CD4-positive, alpha-beta T cell (primary cell): ENCODE data around the gene LMAN2. TPM values are rescaled to one million over a fixed set of nuclear protein-coding genes. Genes with fewer than 3 reads are reported as not detected.

ENCODE experiments used
- ATAC-seq: fragments of 200-7000 bp; cut with Tn5 transposase; one replicate; pipeline ENCODE4 v1.10.0; 2022; ENCODE audit warnings: mild to moderate bottlenecking; ENCODE audit not compliant: poor library complexity
- CTCF ChIA-PET: fragments of 350-600 bp; sonication (Branson Sonifier 250); formaldehyde crosslinking; loops from one replicate; lab custom pipeline; 2021; ENCODE audit warnings: antibody characterized with exemption, inconsistent platforms; lab: Charles Lee
- POLR2A ChIA-PET: fragments of 350-600 bp; sonication (Branson Sonifier 250); formaldehyde crosslinking; loops from one replicate; lab custom pipeline; 2021; ENCODE audit warnings: antibody characterized with exemption, inconsistent platforms; lab: Charles Lee
- DNase-seq, 14 experiments: peaks; one replicate each; pipeline ENCODE4 v3.0.0-alpha.2; 2013 to 2020; ENCODE audit warnings: mixed read lengths in 2 of 14
- H3K27ac ChIP-seq, 2 donors: one replicate each; pipeline versions ENCODE4 v1.5.1 to v1.7.0; 2013; ENCODE audit warnings: low read length in 2 of 2, low read depth in 1 of 2, mild to moderate bottlenecking in 1 of 2
- H3K27me3 ChIP-seq, 2 experiments: 1 replicate in 1 of 2; 2 replicates in 1 of 2; pipeline versions ENCODE4 v1.6.1 to v1.7.0; 2013; ENCODE audit warnings: low read length in 2 of 2, control low read depth in 1 of 2, mild to moderate bottlenecking in 1 of 2, moderate library complexity in 1 of 2; ENCODE audit not compliant: insufficient read depth in 2 of 2, control insufficient read depth in 1 of 2
- H3K36me3 ChIP-seq: one replicate; pipeline ENCODE4 v1.6.1; 2013; ENCODE audit warnings: low read length, control low read depth; ENCODE audit not compliant: insufficient read depth
- H3K4me1 ChIP-seq: one replicate; pipeline ENCODE4 v1.6.1; 2013; ENCODE audit warnings: low read length, control low read depth; ENCODE audit not compliant: insufficient read depth
- H3K4me3 ChIP-seq: one replicate; pipeline ENCODE4 v1.5.1; 2013; ENCODE audit warnings: mild to moderate bottlenecking, low read length, moderate library complexity
- H3K9me3 ChIP-seq, 2 experiments: 1 replicate in 1 of 2; 2 replicates in 1 of 2; pipeline versions ENCODE4 v1.6.1 to v1.7.0; 2013; ENCODE audit warnings: low read length in 2 of 2, mild to moderate bottlenecking in 2 of 2, control low read depth in 1 of 2, moderate library complexity in 1 of 2; ENCODE audit not compliant: control insufficient read depth in 1 of 2, insufficient read depth in 1 of 2
- H3K27ac Mint-ChIP-seq: one replicate; pipeline ENCODE4 v1.8.0; 2020; ENCODE audit warnings: mixed read lengths
- H3K27me3 Mint-ChIP-seq: one replicate; pipeline ENCODE4 v1.8.0; 2021; ENCODE audit warnings: mixed read lengths
- H3K36me3 Mint-ChIP-seq: one replicate; pipeline ENCODE4 v1.8.0; 2021; ENCODE audit warnings: low read depth, mixed read lengths
- H3K4me1 Mint-ChIP-seq: one replicate; pipeline ENCODE4 v1.8.0; 2021; ENCODE audit warnings: low read depth, mixed read lengths
- H3K4me3 Mint-ChIP-seq: one replicate; pipeline ENCODE4 v1.8.0; 2020; ENCODE audit warnings: mild to moderate bottlenecking, mixed read lengths
- H3K9me3 Mint-ChIP-seq: one replicate; pipeline ENCODE4 v1.8.0; 2020; ENCODE audit warnings: mixed read lengths
- intact Hi-C, 2 experiments: fragments of 100-400 bp; cut with DNase I in 1 of 2; cut with micrococcal nuclease in 1 of 2; formaldehyde crosslinking; loops; one replicate each; pipeline versions ENCODE4 v1.15.1 to v1.9.0; 2023 to 2025; cut with DNase I, micrococcal nuclease
- total RNA-seq, 174 experiments: library from RNA in 2 of 174; stranded (reverse) in 2 of 174; gene quantifications; one replicate each; pipeline ENCODE4 v1.2.3 and lab custom pipeline; 2021 to 2026
- TF ChIP-seq, protein P1 (sequence below): fragments of 200-600 bp; IDR thresholded peaks from one replicate; pipeline ENCODE4 v1.8.0; 2022; ENCODE audit warnings: antibody characterized with exemption, mild to moderate bottlenecking

LMAN2 gene
- total RNA-seq, 2 experiments from 2014 or later, result 54.5 to 55.6 TPM

DNA sequence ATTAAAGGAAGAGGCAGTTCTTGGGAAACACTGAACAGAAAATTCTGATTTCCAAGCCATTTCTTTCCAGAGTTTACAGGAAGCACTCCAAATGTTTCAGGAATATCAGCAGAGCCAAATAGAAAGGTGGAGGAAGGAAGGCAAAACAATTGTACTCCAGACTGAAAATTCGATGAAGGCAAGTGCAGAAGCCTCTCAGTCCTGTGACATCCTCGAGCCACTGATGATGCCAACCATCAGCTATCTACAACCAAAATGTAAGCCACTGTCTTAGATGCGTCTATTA, 2.2 kb downstream of the LMAN2 start:
- H3K27ac ChIP-seq, result no peak overlapping the region
- peaks cover 44% of the 10 kb centered on the region for H3K4me1 ChIP-seq
- H3K27me3 ChIP-seq, result no peaks in the 10 kb centered on the region
- DNase-seq (no peak), ATAC-seq (no peak)
- H3K9me3 Mint-ChIP-seq, result no peaks in the 10 kb centered on the region
- H3K27me3 Mint-ChIP-seq, result no peaks in the 10 kb centered on the region
- peak overlapping the region; percentile 98 for H3K27ac Mint-ChIP-seq
- peaks cover 55% of the 10 kb centered on the region for H3K4me1 Mint-ChIP-seq
- peaks cover 33% of the 10 kb centered on the region for H3K36me3 ChIP-seq
- TF ChIP-seq, protein P1, sequence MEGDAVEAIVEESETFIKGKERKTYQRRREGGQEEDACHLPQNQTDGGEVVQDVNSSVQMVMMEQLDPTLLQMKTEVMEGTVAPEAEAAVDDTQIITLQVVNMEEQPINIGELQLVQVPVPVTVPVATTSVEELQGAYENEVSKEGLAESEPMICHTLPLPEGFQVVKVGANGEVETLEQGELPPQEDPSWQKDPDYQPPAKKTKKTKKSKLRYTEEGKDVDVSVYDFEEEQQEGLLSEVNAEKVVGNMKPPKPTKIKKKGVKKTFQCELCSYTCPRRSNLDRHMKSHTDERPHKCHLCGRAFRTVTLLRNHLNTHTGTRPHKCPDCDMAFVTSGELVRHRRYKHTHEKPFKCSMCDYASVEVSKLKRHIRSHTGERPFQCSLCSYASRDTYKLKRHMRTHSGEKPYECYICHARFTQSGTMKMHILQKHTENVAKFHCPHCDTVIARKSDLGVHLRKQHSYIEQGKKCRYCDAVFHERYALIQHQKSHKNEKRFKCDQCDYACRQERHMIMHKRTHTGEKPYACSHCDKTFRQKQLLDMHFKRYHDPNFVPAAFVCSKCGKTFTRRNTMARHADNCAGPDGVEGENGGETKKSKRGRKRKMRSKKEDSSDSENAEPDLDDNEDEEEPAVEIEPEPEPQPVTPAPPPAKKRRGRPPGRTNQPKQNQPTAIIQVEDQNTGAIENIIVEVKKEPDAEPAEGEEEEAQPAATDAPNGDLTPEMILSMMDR, result no peak
- no peak overlapping the region for H3K4me3 ChIP-seq
- CTCF ChIA-PET, result interaction anchor here (1.6 kb wide), 1 partner anchor 41 kb away, joined by 5 read pairs; no protein-coding TSS in a partner anchor
- H3K9me3 ChIP-seq, result no peaks in the 10 kb centered on the region
- POLR2A ChIA-PET, result interaction anchor here (0.7 kb wide), 1 partner anchor 22 kb away, joined by 3 read pairs; no protein-coding TSS in a partner anchor
- H3K36me3 Mint-ChIP-seq, result peaks cover 50% of the 10 kb centered on the region
- peak overlapping the region; percentile 95 for H3K4me3 Mint-ChIP-seq
- intact Hi-C loops, result no loop called here

DNA sequence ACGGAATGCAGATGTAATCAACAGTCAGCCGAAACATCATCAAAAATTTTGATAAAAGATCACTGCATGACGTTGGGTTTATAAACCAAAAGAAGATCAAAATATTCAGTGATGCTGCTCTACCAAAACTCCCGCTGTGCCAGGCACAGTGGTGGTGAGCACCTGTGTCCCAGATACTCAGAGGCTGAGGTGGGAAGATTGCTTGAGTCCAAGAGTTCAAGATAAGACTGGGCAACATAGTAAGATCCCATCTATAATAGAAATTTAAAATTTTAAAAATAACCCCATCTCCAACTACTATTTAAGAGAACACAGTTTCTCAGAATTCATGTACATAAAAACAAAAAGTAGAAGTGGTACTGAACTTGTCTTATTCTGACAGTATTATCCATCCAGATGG, 3.8 kb downstream of the LMAN2 start:
- H3K9me3 ChIP-seq, result no peaks in the 10 kb centered on the region
- H3K27me3 ChIP-seq, result no peaks in the 10 kb centered on the region
- peaks cover 60% of the 10 kb centered on the region for H3K4me1 Mint-ChIP-seq
- H3K4me3 Mint-ChIP-seq, result no peak overlapping the region
- H3K9me3 Mint-ChIP-seq, result no peaks in the 10 kb centered on the region
- ChIA-PET POLR2A (interaction anchor here (1.2 kb wide), 1 partner anchor 25 kb away, joined by 3 read pairs; no protein-coding TSS in a partner anchor), CTCF (interaction anchor here (1.5 kb wide), 1 partner anchor 38 kb away, joined by 3 read pairs; no protein-coding TSS in a partner anchor)
- no peak overlapping the region for H3K4me3 ChIP-seq
- peaks cover 44% of the 10 kb centered on the region for H3K4me1 ChIP-seq
- intact Hi-C loops, result no loop called here
- peaks cover 58% of the 10 kb centered on the region for H3K36me3 Mint-ChIP-seq
- TF ChIP-seq, protein P1, result no peak
- H3K27me3 Mint-ChIP-seq, result no peaks in the 10 kb centered on the region
- H3K27ac ChIP-seq, result no peak overlapping the region
- no peak overlapping the region for H3K27ac Mint-ChIP-seq
- DNase-seq (no peak), ATAC-seq (no peak)
- H3K36me3 ChIP-seq, result peaks cover 44% of the 10 kb centered on the region

- no peak overlapping the region for H3K27ac Mint-ChIP-seq
- H3K4me3 Mint-ChIP-seq, result no peak overlapping the region
These were observed 4.6 kb downstream of the LMAN2 start for GRCh38 chr5:177346820-177347219.

More at GRCh38 chr5:177346820-177347219, 4.6 kb downstream of the LMAN2 start:
- Mint-ChIP-seq H3K4me1 (peaks cover 56% of the 10 kb centered on the region), H3K27me3 (no peaks in the 10 kb centered on the region), H3K9me3 (no peaks in the 10 kb centered on the region), H3K36me3 (peaks cover 63% of the 10 kb centered on the region)
- H3K36me3 ChIP-seq, result peaks cover 53% of the 10 kb centered on the region
- no peak overlapping the region for H3K27ac ChIP-seq
- ATAC-seq (no peak), DNase-seq (no peak)
- intact Hi-C loops, result no loop called here
- no peaks in the 10 kb centered on the region for H3K9me3 ChIP-seq
- H3K4me1 ChIP-seq, result peaks cover 38% of the 10 kb centered on the region
- ChIA-PET POLR2A (interaction anchor here (1.2 kb wide), 1 partner anchor 26 kb away, joined by 3 read pairs; no protein-coding TSS in a partner anchor), CTCF (interaction anchor here (1.0 to 1.7 kb wide), 3 partner anchors 24 to 55 kb away, joined by 3 to 4 read pairs (median 3); no protein-coding TSS in a partner anchor)
- H3K27me3 ChIP-seq, result no peaks in the 10 kb centered on the region
- H3K4me3 ChIP-seq, result no peak overlapping the region
- TF ChIP-seq, protein P1, result no peak
